Activated CD4-positive, alpha-beta memory T cell treated with anti-CD3 and anti-CD28 coated beads for 36 hours (primary cell): Measurements from ENCODE around the gene SMAD3. TPM values are rescaled to one million over a fixed set of nuclear protein-coding genes. Genes with fewer than 3 reads are reported as not detected.
A peak's percentile ranks its signal among the peaks of the same experiment; 100 is the strongest.
"Not testable (repeated sequence)": the region's sequence is repeated elsewhere in the genome, so short reads cannot be mapped to it uniquely, and the experiment has no call there.

Experiments used
- CTCF ChIA-PET: fragments of 350-600 bp; sonication (Branson Sonifier 250); formaldehyde crosslinking; loops from one replicate; lab custom pipeline; 2021; ENCODE audit warnings: antibody characterized with exemption, inconsistent platforms; lab: Charles Lee
- POLR2A ChIA-PET: fragments of 350-600 bp; sonication (Branson Sonifier 250); formaldehyde crosslinking; loops from one replicate; lab custom pipeline; 2021; ENCODE audit warnings: antibody characterized with exemption; lab: Charles Lee
- DNase-seq: peaks from one replicate; pipeline ENCODE4 v3.0.0-alpha.2; 2020
- H3K27ac Mint-ChIP-seq: one replicate; pipeline ENCODE4 v1.8.0; 2021; ENCODE audit warnings: mixed read lengths
- H3K27me3 Mint-ChIP-seq: one replicate; pipeline ENCODE4 v1.8.0; 2021; ENCODE audit warnings: mixed read lengths
- H3K36me3 Mint-ChIP-seq: one replicate; pipeline ENCODE4 v1.8.0; 2021; ENCODE audit warnings: mixed read lengths
- H3K4me1 Mint-ChIP-seq: one replicate; pipeline ENCODE4 v1.8.0; 2021; ENCODE audit warnings: low read depth, mixed read lengths
- H3K4me3 Mint-ChIP-seq: one replicate; pipeline ENCODE4 v1.8.0; 2021; ENCODE audit warnings: mild to moderate bottlenecking, mixed read lengths
- H3K9me3 Mint-ChIP-seq: one replicate; pipeline ENCODE4 v1.8.0; 2021; ENCODE audit warnings: mixed read lengths
- intact Hi-C: fragments of 100-400 bp; cut with micrococcal nuclease; formaldehyde crosslinking; loops from one replicate; pipeline ENCODE4 v1.15.1; 2023
- total RNA-seq, 2 experiments: library from RNA; stranded (reverse); gene quantifications; one replicate each; pipeline ENCODE4 v1.2.3, GENCODE V29; 2021

SMAD3 gene
- total RNA-seq, 2 experiments from 2014 or later: 50.2 to 50.5 TPM

DNA sequence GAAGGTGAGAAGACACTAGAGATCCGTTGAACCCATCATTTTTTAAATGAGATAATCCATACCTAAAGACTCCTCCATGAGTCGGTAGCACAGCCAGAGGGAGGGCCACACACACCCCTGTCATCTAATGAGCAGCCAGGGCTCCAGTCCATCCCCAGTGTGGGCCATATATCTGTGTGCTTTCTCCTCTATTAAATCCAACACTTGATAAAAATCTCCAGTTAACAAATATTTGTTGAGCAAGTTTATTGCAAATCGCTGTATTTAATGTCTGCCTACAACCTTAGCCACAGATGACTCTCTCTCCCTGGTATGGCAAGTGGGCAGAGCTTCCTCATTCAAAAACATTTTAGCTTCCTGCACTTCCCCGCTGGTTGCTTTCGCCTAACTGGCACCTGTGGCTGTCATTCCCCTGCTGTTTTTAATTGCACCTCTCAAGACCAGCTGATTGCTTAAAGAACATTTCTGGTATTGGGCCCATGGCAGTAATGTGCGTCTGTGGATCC lies 82.8 kb downstream of the SMAD3 start:
- ChIA-PET POLR2A (interaction anchor here (0.9 kb wide), 1 partner anchor 20 kb away, joined by 3 read pairs; no protein-coding TSS in a partner anchor), CTCF (interaction anchor here (0.9 kb wide), 2 partner anchors 92 to 201 kb away, joined by 3 read pairs; no protein-coding TSS in a partner anchor)
- peak overlapping the region; percentile 85 for H3K27ac Mint-ChIP-seq
- H3K9me3 Mint-ChIP-seq: no peaks in the 10 kb centered on the region
- H3K4me3 Mint-ChIP-seq: no peak overlapping the region
- peaks cover 83% of the 10 kb centered on the region for H3K4me1 Mint-ChIP-seq
- no peak for DNase-seq
- intact Hi-C loops: no loop called here
- H3K36me3 Mint-ChIP-seq: peaks cover 7% of the 10 kb centered on the region
- H3K27me3 Mint-ChIP-seq: no peaks in the 10 kb centered on the region

DNA sequence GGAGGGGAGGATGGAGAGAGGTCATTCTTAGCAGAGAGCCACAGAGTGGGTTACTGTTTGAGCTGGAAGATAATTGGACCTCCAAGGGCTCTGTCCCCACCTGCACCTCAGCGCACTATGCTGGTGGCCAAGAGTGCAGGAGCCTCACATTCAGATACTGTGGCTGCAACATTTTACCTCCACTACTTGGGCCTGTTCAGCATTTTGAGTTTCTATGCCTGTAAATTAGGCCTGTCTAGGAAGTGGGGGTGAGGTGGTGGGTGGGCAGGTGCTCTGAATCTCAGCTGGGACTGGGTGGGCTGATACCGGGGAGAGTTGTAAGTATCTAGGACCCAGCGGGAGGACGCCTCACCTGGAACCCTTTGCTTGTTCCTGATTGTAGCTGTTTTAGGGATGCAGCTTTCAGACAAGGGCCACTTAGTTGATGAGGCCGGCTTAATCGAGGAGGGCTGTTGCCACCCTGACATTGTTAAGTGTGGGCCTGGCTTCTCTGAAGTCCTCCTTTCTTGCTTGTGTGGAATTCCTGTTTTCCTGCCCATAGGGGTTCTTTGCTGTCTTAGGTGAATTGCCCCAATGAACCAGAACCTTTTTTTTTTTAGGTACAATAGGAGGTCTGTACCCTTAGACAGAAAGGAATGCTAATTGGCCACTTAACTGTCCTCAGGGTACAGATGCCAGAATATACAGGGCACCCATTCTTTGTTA lies 83.8 kb downstream of the SMAD3 start:
- H3K4me1 Mint-ChIP-seq: peaks cover 81% of the 10 kb centered on the region
- peak overlapping the region; percentile 85 for H3K27ac Mint-ChIP-seq
- DNase-seq: no peak
- ChIA-PET POLR2A (interaction anchor here (0.9 to 1.6 kb wide), 3 partner anchors 15 to 48 kb away, joined by 3 to 6 read pairs (median 5); no protein-coding TSS in a partner anchor), CTCF (interaction anchor here (0.9 to 1.0 kb wide), 2 partner anchors 84 to 91 kb away, joined by 3 read pairs; partner anchors contain the start of gene SMAD3)
- no peak overlapping the region for H3K4me3 Mint-ChIP-seq
- H3K9me3 Mint-ChIP-seq: no peaks in the 10 kb centered on the region
- no peaks in the 10 kb centered on the region for H3K27me3 Mint-ChIP-seq
- peaks cover 8% of the 10 kb centered on the region for H3K36me3 Mint-ChIP-seq
- intact Hi-C loops: no loop called here

DNA sequence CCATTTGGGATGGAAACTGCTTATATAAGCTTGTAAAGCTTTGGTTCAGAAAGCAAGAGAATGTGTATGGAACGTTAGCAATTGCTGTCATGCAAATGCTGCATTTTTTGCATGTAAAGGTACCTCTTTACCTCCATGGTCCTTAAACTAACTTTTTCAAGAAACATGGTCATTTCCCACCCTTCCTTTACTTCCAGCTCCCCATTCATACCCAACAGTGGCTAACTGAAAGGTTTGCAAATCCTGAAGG lies 84.3 kb downstream of the SMAD3 start:
- Mint-ChIP-seq H3K9me3 (no peaks in the 10 kb centered on the region), H3K36me3 (peaks cover 10% of the 10 kb centered on the region), H3K4me3 (peak overlapping the region; percentile 62), H3K27me3 (no peaks in the 10 kb centered on the region), H3K4me1 (peaks cover 79% of the 10 kb centered on the region), H3K27ac (peak overlapping the region; percentile 85)
- ChIA-PET POLR2A (interaction anchor here (0.9 to 1.6 kb wide), 2 partner anchors 16 to 48 kb away, joined by 5 to 6 read pairs; no protein-coding TSS in a partner anchor), CTCF (interaction anchor here (1.0 kb wide), 1 partner anchor 84 kb away, joined by 3 read pairs; the partner anchor contains the start of gene SMAD3)
- intact Hi-C loops: loop anchor here (1.0 kb wide), 5 partner anchors 26 to 105 kb away; partner anchors contain the start of genes AAGAB and IQCH
- DNase-seq: no peak

DNA sequence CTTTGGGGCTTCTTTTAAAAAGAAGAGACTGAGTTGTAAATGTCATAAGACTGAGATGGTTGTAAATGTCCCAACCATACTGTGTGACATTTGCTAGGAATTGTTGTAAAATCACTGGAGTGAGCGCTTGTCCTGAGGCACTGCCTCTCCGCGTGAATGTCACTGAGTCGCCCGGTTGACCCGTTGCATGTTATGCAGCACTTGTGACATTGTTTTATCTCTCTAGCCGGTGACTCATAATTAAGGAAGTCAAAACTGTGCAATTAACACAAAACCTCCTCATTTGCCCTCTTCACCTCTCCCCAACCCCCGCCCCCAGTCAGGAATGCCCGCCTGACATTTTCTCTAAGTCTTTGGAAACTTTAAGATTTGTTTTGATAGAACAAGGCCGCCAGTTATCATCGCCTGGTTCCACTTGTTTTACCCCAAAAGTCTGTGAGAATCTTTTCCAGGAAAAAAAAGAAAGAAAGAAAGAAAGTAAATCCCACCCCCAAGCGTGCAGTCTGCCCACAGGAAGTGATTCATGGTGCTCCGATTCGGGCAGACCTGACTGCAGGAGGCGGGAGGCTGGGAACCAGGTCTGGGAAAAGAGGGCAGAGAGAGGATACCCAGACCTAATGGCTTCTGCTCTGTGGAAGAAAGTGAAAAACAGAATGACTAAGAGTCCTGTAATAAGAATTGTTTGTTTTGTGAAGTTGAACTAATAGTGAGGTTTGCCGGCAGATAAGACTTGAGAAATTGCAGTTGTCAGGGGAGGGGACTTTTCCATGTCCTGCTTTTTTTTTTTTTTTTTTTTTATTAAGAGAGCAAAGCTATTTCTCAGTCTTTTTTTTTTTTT lies 84.8 kb downstream of the SMAD3 start:
- no peaks in the 10 kb centered on the region for H3K9me3 Mint-ChIP-seq
- DNase-seq: peak; percentile 76
- no peaks in the 10 kb centered on the region for H3K27me3 Mint-ChIP-seq
- ChIA-PET POLR2A (interaction anchor here (0.9 to 1.6 kb wide), 2 partner anchors 49 to 64 kb away, joined by 3 to 5 read pairs; no protein-coding TSS in a partner anchor), CTCF (interaction anchor here (0.9 to 1.0 kb wide), 2 partner anchors 23 to 85 kb away, joined by 3 read pairs; partner anchors contain the start of gene SMAD3)
- H3K36me3 Mint-ChIP-seq: peaks cover 10% of the 10 kb centered on the region
- H3K27ac Mint-ChIP-seq: peak overlapping the region; percentile 85
- intact Hi-C loops: loop anchor here (1.0 kb wide), 5 partner anchors 25 to 104 kb away; partner anchors contain the start of genes AAGAB and IQCH
- peak overlapping the region; percentile 62 for H3K4me3 Mint-ChIP-seq
- H3K4me1 Mint-ChIP-seq: peaks cover 73% of the 10 kb centered on the region

DNA sequence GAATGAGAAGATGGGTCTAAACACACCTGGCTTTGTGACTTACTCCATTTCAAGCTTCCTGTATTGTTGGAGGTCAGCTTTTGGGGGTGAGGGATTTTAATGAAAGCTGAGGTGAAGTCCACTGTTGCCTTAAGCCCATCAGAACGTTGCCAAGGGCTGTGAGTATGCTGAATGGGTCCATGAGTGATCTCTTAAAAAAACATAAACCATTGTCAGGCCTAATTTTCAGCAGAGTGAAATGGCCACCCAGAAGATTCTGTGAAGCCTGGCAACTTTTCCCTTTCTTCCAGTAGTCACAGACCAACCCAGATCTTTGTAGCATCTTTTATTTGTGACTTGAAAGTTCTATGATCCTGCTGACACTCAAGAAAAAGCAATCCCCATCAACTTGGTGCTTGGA lies 87.0 kb downstream of the SMAD3 start:
- no peak for DNase-seq
- ChIA-PET POLR2A (interaction anchor here (1.3 kb wide), 1 partner anchor 51 kb away, joined by 3 read pairs; no protein-coding TSS in a partner anchor), CTCF (no interaction called here)
- no peak overlapping the region for H3K4me3 Mint-ChIP-seq
- H3K9me3 Mint-ChIP-seq: peaks cover 7% of the 10 kb centered on the region
- H3K27me3 Mint-ChIP-seq: no peaks in the 10 kb centered on the region
- intact Hi-C loops: no loop called here
- H3K27ac Mint-ChIP-seq: peak overlapping the region; percentile 51
- peaks cover 24% of the 10 kb centered on the region for H3K36me3 Mint-ChIP-seq
- peaks cover 67% of the 10 kb centered on the region for H3K4me1 Mint-ChIP-seq

DNA sequence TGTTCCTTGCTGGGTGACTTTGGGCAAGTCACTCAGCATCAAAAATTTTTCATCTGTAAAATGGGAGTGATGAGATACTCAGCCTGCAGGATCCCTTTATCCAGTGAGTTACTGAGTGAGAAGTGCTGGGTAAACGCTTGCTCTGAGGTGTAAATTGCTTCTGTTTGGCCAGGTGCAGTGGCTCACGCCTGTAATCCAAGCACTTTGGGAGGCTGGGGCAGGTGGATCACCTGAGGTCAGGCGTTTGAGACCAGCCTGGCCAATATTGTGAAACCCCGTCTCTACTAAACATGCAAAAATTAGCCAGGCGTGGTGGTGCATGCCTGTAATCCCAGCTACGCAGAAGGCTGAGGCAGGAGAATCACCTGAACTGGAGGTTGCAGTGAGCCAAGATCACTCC lies 87.6 kb downstream of the SMAD3 start:
- Mint-ChIP-seq H3K36me3 (peaks cover 28% of the 10 kb centered on the region), H3K4me1 (peaks cover 67% of the 10 kb centered on the region)
- H3K27me3 Mint-ChIP-seq, POLR2A ChIA-PET, DNase-seq, H3K27ac Mint-ChIP-seq, H3K9me3 Mint-ChIP-seq, CTCF ChIA-PET, H3K4me3 Mint-ChIP-seq, intact Hi-C loops: not testable (repeated sequence)

DNA sequence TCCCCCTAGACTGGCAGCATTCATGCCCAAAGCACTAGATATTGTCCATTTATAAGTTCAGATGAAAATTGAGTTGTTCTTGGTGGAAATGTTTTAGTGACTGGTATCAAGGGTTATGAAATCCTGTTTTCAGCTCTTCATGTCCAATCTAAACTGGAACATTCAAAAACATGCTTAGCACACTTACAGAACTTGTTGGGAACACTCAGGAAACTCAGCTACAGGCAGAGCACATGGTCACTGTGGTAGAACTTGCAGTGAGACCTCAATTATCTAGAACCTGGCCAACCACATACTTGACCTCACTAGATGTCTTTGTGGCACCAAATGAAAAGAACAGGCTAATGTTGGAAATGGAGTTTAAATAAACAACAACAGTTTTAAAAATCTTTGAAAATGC lies 88.8 kb downstream of the SMAD3 start:
- peaks cover 58% of the 10 kb centered on the region for H3K4me1 Mint-ChIP-seq
- POLR2A ChIA-PET: no interaction called here
- H3K9me3 Mint-ChIP-seq: peaks cover 7% of the 10 kb centered on the region
- peaks cover 28% of the 10 kb centered on the region for H3K36me3 Mint-ChIP-seq
- H3K27ac Mint-ChIP-seq: no peak overlapping the region
- no peaks in the 10 kb centered on the region for H3K27me3 Mint-ChIP-seq
- intact Hi-C loops: no loop called here
- DNase-seq: no peak
- CTCF ChIA-PET: no interaction called here
- H3K4me3 Mint-ChIP-seq: no peak overlapping the region

DNA sequence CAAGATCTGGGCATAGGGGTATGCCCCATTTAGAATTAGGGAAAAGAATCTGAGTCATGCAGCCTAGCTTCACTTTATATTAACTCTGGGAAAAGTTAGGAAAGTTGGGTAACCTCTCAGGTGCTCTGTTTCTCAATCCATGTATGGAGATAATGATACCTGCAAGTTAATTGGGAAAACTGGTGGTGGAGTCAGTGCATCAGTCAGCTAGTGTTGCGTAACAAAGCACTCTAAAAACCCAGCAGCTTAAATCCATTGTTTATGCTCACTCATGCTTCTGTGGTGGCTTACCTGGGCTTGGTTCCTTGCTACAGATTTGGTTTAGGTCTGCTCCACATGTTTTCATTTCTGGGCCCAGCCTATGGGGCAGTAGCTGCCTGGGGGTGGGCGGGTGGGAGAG lies 91.0 kb downstream of the SMAD3 start:
- no peak overlapping the region for H3K4me3 Mint-ChIP-seq

DNA sequence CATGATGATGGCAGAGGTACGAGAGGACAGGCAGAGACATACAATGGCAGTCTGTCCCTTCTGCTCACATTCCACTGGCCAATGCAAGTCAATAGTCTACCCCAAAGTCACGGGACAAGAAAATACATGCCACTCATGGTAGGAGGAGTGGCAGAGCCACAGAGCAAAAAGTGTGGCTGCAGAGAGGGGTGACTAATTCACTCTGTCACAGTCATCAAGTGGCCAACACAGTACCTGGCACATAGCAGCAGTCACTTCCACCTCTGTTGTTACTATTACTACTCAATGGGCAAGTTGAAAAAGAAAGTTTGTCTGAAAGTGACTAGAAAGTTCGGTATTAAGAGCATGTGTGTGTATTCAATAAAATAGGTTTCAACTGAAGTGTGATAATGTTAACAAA lies 91.4 kb downstream of the SMAD3 start:
- no peaks in the 10 kb centered on the region for H3K27me3 Mint-ChIP-seq
- intact Hi-C loops: no loop called here
- H3K27ac Mint-ChIP-seq: no peak overlapping the region
- peaks cover 57% of the 10 kb centered on the region for H3K4me1 Mint-ChIP-seq
- DNase-seq: peak; percentile 47
- peaks cover 28% of the 10 kb centered on the region for H3K36me3 Mint-ChIP-seq
- H3K4me3 Mint-ChIP-seq: no peak overlapping the region
- peaks cover 7% of the 10 kb centered on the region for H3K9me3 Mint-ChIP-seq
- CTCF ChIA-PET: no interaction called here
- POLR2A ChIA-PET: no interaction called here

More for the DNA sequence above, 91.0 kb downstream of the SMAD3 start:
- Mint-ChIP-seq H3K4me1 (peaks cover 55% of the 10 kb centered on the region), H3K27ac (peak overlapping the region; percentile 13), H3K27me3 (no peaks in the 10 kb centered on the region), H3K9me3 (peaks cover 7% of the 10 kb centered on the region), H3K36me3 (peaks cover 28% of the 10 kb centered on the region)
- ChIA-PET CTCF (no interaction called here), POLR2A (no interaction called here)
- intact Hi-C loops: no loop called here
- no peak for DNase-seq

DNA sequence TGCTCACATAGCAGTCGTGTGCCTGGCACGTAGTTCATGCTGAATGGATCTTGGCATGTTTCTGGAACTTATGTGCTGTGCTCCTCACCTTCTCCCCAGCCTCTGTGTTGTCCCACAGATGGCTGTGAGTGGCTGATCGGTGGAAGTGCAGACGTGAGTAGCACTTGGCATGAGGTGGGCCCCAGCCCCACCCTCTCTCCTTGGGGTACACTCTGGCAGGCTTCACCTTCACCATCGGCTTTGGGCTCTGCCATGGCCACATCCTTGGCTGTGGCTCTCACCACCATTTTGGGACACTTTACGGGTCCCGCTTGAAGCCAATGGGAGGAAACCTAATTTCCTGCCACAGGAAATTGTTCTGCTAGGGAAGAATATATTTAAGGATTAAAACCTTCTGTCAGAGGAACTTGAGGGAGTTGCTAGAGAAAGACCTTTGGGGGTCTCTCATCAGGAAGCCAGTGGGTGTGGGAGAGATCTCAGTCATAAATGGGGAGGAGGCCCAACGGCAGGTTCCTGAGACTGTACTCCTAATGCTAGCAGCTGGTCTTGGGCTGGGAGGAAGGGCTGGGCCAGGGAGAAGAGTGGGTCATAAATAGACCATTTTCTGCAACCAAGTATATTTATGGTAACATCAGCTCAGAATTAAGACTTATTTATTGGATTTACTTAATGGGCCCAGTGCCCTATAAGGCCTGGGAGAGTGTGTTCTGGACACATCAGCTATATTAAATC lies 92.3 kb downstream of the SMAD3 start:
- POLR2A ChIA-PET: no interaction called here
- CTCF ChIA-PET: no interaction called here
- Mint-ChIP-seq H3K4me3 (no peak overlapping the region), H3K36me3 (peaks cover 21% of the 10 kb centered on the region), H3K27me3 (no peaks in the 10 kb centered on the region), H3K27ac (peak overlapping the region; percentile 44), H3K4me1 (peaks cover 54% of the 10 kb centered on the region), H3K9me3 (peaks cover 7% of the 10 kb centered on the region)
- intact Hi-C loops: no loop called here
- no peak for DNase-seq

DNA sequence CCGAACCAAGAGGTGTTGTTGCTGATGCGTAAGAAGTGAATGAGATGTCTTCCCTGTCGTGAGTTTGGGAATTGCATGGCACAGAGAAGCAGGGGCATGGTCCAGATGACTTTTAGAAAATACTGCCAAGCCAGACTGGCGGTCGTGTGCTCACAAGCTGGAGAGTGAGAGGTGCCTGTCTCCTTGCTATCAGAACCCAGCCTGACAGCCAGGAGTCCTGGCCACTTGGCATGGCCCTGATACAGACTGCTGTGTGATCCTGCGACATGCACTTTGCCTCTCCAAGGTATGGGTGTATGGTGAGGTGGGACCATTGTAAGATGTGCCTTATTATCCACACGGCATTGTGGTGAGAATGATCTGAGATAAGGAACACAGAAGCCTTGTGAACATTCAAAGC lies 93.0 kb downstream of the SMAD3 start:
- intact Hi-C loops: no loop called here
- peaks cover 51% of the 10 kb centered on the region for H3K4me1 Mint-ChIP-seq
- peaks cover 20% of the 10 kb centered on the region for H3K36me3 Mint-ChIP-seq
- H3K27me3 Mint-ChIP-seq: no peaks in the 10 kb centered on the region
- no peak overlapping the region for H3K27ac Mint-ChIP-seq
- H3K4me3 Mint-ChIP-seq: no peak overlapping the region
- CTCF ChIA-PET: no interaction called here
- no peak for DNase-seq
- H3K9me3 Mint-ChIP-seq: peaks cover 7% of the 10 kb centered on the region
- POLR2A ChIA-PET: no interaction called here
